H1 (cell line): Measurements from ENCODE around the gene DAZAP1. TPM values are rescaled to one million over a fixed set of nuclear protein-coding genes. Genes with fewer than 3 reads are reported as not detected.

Experiments used
- CTCF ChIA-PET: fragments of 300-600 bp; sonication (Branson Sonifier 250); formaldehyde crosslinking; loops from one replicate; lab custom pipeline; 2021; ENCODE audit not compliant: partially characterized antibody; lab: Charles Lee
- POLR2A ChIA-PET: fragments of 300-600 bp; sonication (Branson Sonifier 250); formaldehyde crosslinking; loops from one replicate; lab custom pipeline; 2021; ENCODE audit warnings: inconsistent platforms; ENCODE audit not compliant: partially characterized antibody; lab: Charles Lee
- DNase-seq, 2 experiments: peaks; one replicate each; pipeline versions ENCODE4 v3.0.0 to v3.0.0-alpha.2; 2010 to 2022; ENCODE audit warnings: low spot score in 2 of 2, low read depth in 1 of 2, mixed read lengths in 1 of 2
- FAIRE-seq: peaks from 2 replicates; lab custom pipeline; 2011; peaks lifted over from hg19 to GRCh38; lab: Jason Lieb, UNC
- H2AFZ ChIP-seq: 2 replicates; pipeline ENCODE4 v1.8.1; 2012; ENCODE audit warnings: low read length, inconsistent platforms
- H2AK5ac ChIP-seq: 2 replicates; pipeline ENCODE4 v1.6.1; 2013; ENCODE audit warnings: low read depth, low read length
- H2BK120ac ChIP-seq: replicated peaks from 2 replicates; pipeline ENCODE3; 2013; ENCODE audit warnings: low read depth, low read length, inconsistent platforms
- H2BK12ac ChIP-seq: 2 replicates; pipeline ENCODE4 v1.6.1; 2013; ENCODE audit warnings: low read depth, low read length
- H2BK15ac ChIP-seq: 2 replicates; pipeline ENCODE4 v1.6.1; 2013; ENCODE audit warnings: low read length
- H2BK20ac ChIP-seq: 2 replicates; pipeline ENCODE4 v1.6.1; 2013; ENCODE audit warnings: low read length
- H2BK5ac ChIP-seq: 2 replicates; pipeline ENCODE4 v1.6.1; 2013; ENCODE audit warnings: low read depth, low read length
- H3K14ac ChIP-seq: 2 replicates; pipeline ENCODE4 v1.6.1; 2013; ENCODE audit warnings: inconsistent platforms; ENCODE audit not compliant: insufficient read length
- H3K18ac ChIP-seq: 2 replicates; pipeline ENCODE4 v1.6.1; 2013; ENCODE audit warnings: low read length; ENCODE audit errors: extremely low read depth
- H3K23ac ChIP-seq: 2 replicates; pipeline ENCODE4 v1.6.1; 2013; ENCODE audit warnings: inconsistent platforms; ENCODE audit not compliant: insufficient read length
- H3K23me2 ChIP-seq: 2 replicates; pipeline ENCODE4 v1.6.1; 2013; ENCODE audit warnings: low read depth, low read length
- H3K27ac ChIP-seq: 2 replicates; pipeline ENCODE4 v1.6.1; 2011; ENCODE audit warnings: low read depth, low read length, inconsistent platforms
- H3K27me3 ChIP-seq, 4 experiments: replicated peaks in 1 of 4; 1 replicate in 1 of 4; 2 replicates in 3 of 4; pipeline versions ENCODE4 v1.6.1 to v1.8.1; 2011 to 2013; ENCODE audit warnings: low read length in 3 of 4, mild to moderate bottlenecking in 3 of 4, inconsistent platforms in 2 of 4, mixed read lengths in 2 of 4, moderate library complexity in 1 of 4; ENCODE audit not compliant: control insufficient read depth in 3 of 4, insufficient read depth in 3 of 4; ENCODE audit errors: extremely low read depth in 1 of 4
- H3K36me3 ChIP-seq, 4 experiments: 2 replicates each; pipeline versions ENCODE4 v1.6.1 to v1.8.1; 2011 to 2013; ENCODE audit warnings: mild to moderate bottlenecking in 4 of 4, low read length in 3 of 4, moderate library complexity in 2 of 4, control low read depth in 1 of 4, inconsistent platforms in 1 of 4; ENCODE audit not compliant: insufficient read depth in 4 of 4, control insufficient read depth in 2 of 4
- H3K4ac ChIP-seq: replicated peaks from 2 replicates; pipeline ENCODE3; 2013; ENCODE audit warnings: low read length, low read depth, mixed read lengths, inconsistent platforms; ENCODE audit not compliant: insufficient read length
- H3K4me1 ChIP-seq, 4 experiments: replicated peaks in 1 of 4; 1 replicate in 1 of 4; 2 replicates in 3 of 4; pipeline versions ENCODE4 v1.6.1 to v1.8.1; 2011 to 2013; ENCODE audit warnings: low read length in 3 of 4, inconsistent platforms in 2 of 4, mixed read lengths in 1 of 4; ENCODE audit not compliant: insufficient read depth in 4 of 4, control insufficient read depth in 3 of 4
- H3K4me2 ChIP-seq, 2 experiments: 2 replicates each; pipeline versions ENCODE4 v1.6.1 to v1.8.1; 2011 to 2013; ENCODE audit warnings: low read depth in 2 of 2, low read length in 2 of 2, control low read depth in 1 of 2, inconsistent platforms in 1 of 2, mild to moderate bottlenecking in 1 of 2; ENCODE audit not compliant: insufficient read depth in 1 of 2
- H3K4me3 ChIP-seq, 4 experiments: fragments of 200-600, 300-600 bp in 1 of 4; sonication (generic), shearing (Covaris generic), sonication (Bioruptor Twin) in 1 of 4; 2 replicates each; pipeline versions ENCODE4 v1.5.1 to v1.8.1; 2011 to 2016; ENCODE audit warnings: low read length in 4 of 4, low read depth in 3 of 4, control low read depth in 2 of 4, inconsistent platforms in 2 of 4, mild to moderate bottlenecking in 2 of 4, mixed read lengths in 1 of 4, moderate library complexity in 1 of 4; ENCODE audit not compliant: insufficient read depth in 2 of 4; ENCODE audit errors: extremely low read depth in 1 of 4
- H3K56ac ChIP-seq: replicated peaks from 2 replicates; pipeline ENCODE3; 2013; ENCODE audit warnings: low read depth, mild to moderate bottlenecking, mixed read lengths, low read length, inconsistent platforms; ENCODE audit not compliant: insufficient read length
- H3K79me1 ChIP-seq: 2 replicates; pipeline ENCODE4 v1.6.1; 2013; ENCODE audit warnings: low read depth, low read length, control low read depth
- H3K79me2 ChIP-seq, 2 experiments: 2 replicates each; pipeline versions ENCODE4 v1.6.1 to v1.8.1; 2012 to 2013; ENCODE audit warnings: low read length in 2 of 2, mild to moderate bottlenecking in 2 of 2, inconsistent platforms in 1 of 2; ENCODE audit not compliant: insufficient read depth in 2 of 2, control insufficient read depth in 1 of 2
- H3K9ac ChIP-seq, 4 experiments: replicated peaks in 1 of 4; 1 replicate in 1 of 4; 2 replicates in 3 of 4; pipeline versions ENCODE4 v1.6.1 to v1.8.1; 2011 to 2013; ENCODE audit warnings: low read depth in 3 of 4, low read length in 3 of 4, control low read depth in 2 of 4, mild to moderate bottlenecking in 2 of 4, moderate library complexity in 2 of 4, inconsistent platforms in 1 of 4; ENCODE audit errors: extremely low read depth in 1 of 4
- H3K9me3 ChIP-seq, 2 experiments: 2 replicates each; pipeline versions ENCODE4 v1.6.1 to v1.8.1; 2012 to 2013; ENCODE audit warnings: mild to moderate bottlenecking in 2 of 2, moderate library complexity in 2 of 2, control low read depth in 1 of 2, inconsistent platforms in 1 of 2, low read depth in 1 of 2, low read length in 1 of 2, mixed read lengths in 1 of 2; ENCODE audit not compliant: insufficient read depth in 2 of 2
- H4K20me1 ChIP-seq, 2 experiments: replicated peaks in 1 of 2; 2 replicates each; pipeline versions ENCODE3 to v1.8.1; 2011 to 2013; ENCODE audit warnings: inconsistent platforms in 2 of 2, low read length in 2 of 2, mild to moderate bottlenecking in 1 of 2; ENCODE audit not compliant: insufficient read depth in 2 of 2, control insufficient read depth in 1 of 2
- H4K5ac ChIP-seq: 2 replicates; pipeline ENCODE4 v1.6.1; 2013; ENCODE audit warnings: low read length, low read depth, mixed read lengths, inconsistent platforms; ENCODE audit not compliant: insufficient read length
- H4K8ac ChIP-seq: 2 replicates; pipeline ENCODE4 v1.8.0; 2013; ENCODE audit warnings: mild to moderate bottlenecking, moderate library complexity, low read length, inconsistent platforms; ENCODE audit not compliant: insufficient read depth; ENCODE audit errors: extremely low read depth
- H4K91ac ChIP-seq: replicated peaks from 2 replicates; pipeline ENCODE3; 2013; ENCODE audit warnings: low read length, mixed read lengths, inconsistent platforms; ENCODE audit not compliant: insufficient read length
- CHD2 ChIP-seq: IDR thresholded peaks from 2 replicates; pipeline ENCODE4 v1.6.1; 2012; ENCODE audit warnings: low read length, improper control_type of control experiment
- EGR1 ChIP-seq: IDR thresholded peaks from 2 replicates; pipeline ENCODE4 v1.6.1; 2011; ENCODE audit warnings: low read depth, low read length, borderline replicate concordance
- KDM4A ChIP-seq: IDR thresholded peaks from one replicate; pipeline ENCODE4 v1.7.1; 2012; ENCODE audit warnings: low read depth, mild to moderate bottlenecking, moderate library complexity, low read length, inconsistent platforms; ENCODE audit not compliant: severe bottlenecking
- NRF1 ChIP-seq: IDR thresholded peaks from 2 replicates; pipeline ENCODE4 v1.6.1; 2011; ENCODE audit warnings: mild to moderate bottlenecking, low read depth, low read length, improper control_type of control experiment
- POLR2AphosphoS5 ChIP-seq: IDR thresholded peaks from 2 replicates; pipeline ENCODE4 v1.6.1; 2011; ENCODE audit warnings: low read depth, low read length
- WGBS, 2 experiments: shearing (Covaris generic) in 1 of 2; methylation state at CpG; one replicate each; pipeline versions ENCODE4 v1.1.6 to v1.1.7; 2013 to 2015; ENCODE audit warnings: low lambda C conversion rate in 2 of 2, mixed read lengths in 2 of 2, inconsistent platforms in 1 of 2, low coverage in 1 of 2, missing lambda C conversion rate in 1 of 2; ENCODE audit not compliant: insufficient replicate concordance in 2 of 2, insufficient coverage in 1 of 2, insufficient read length in 1 of 2; ENCODE audit errors: extremely low coverage in 1 of 2, missing lambda C conversion rate in 1 of 2; 5-methylcytosine and 5-hydroxymethylcytosine counted together
- polyA plus RNA-seq, 7 experiments: library from polyadenylated mRNA; depleted of rRNA in 3 of 7; stranded (reverse) in 5 of 7; unstranded in 2 of 7; fragments of >200 nt in 5 of 7; fragments of 200-250 nt in 2 of 7; gene quantifications; 1 replicate in 5 of 7; 2 replicates in 1 of 7; 4 replicates in 1 of 7; pipeline versions ENCODE4 v1.2.1 to v1.2.3, GENCODE V29; 2011 to 2013; ENCODE audit warnings: missing spikeins in 2 of 7, mixed read lengths in 2 of 7
- total RNA-seq: library from RNA; stranded (reverse); fragmentation: NEBNext Ultra II Directional; extraction: Animal tissue kit (Norgen Biotek cat#: 25700); gene quantifications from 2 replicates; pipeline ENCODE4 v1.2.1, GENCODE V29; 2021

DAZAP1 gene
- total and polyA plus RNA-seq, 2 of the 8 experiments (the other 6 are each of a cell fraction or from before 2014, with no cell fraction given), result 79.6 to 341 TPM

DNA sequence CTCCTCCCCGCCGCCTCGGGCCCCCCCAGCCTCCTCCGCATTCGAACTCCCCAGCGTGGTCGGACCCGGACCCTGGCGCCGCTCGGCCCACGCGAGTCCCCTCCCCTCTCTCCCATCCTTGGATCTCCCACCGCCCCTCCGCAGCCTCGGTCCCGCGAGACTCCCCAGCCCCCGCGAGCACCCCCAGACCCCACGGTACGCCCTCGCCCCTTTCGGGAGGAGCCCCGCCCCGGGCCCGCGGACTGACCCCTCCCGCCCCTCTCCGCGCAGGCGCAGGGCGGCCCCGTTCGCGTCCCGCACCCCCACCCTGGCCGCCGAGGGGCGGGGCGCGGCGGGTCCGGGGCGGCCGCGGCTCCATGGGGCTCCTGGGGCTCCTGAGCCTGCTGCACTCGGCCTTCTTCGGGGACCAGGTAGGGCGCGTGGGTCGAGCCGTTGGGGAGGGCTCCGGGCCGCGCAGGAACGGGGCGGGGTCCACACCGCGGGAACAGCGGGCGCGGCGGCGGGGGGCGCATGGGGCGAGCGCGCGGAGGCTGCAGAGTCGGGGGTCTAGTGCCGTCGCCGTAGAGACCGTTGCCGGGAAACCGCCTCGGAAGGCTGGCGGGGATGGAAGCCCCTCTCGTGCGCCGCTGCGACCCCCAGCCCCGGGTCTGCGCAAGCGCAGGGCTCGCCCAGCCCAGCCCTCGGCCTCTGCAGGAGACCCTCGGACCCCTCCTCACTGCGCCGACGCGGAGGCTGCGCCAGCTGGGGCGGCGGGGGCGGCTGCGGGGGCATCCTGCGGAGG is 38.7 kb downstream of the DAZAP1 start:
- no peak overlapping the region for H3K23ac ChIP-seq
- DNase-seq, result peak in 1 of 2 experiments; percentile 77
- FAIRE-seq, result no peak
- peaks cover 33 to 49% (median 46%) of the 10 kb centered on the region in 4 experiments for H3K27me3 ChIP-seq
- peaks cover 4% of the 10 kb centered on the region; the same call in 1 of the 2 replicates for H3K23me2 ChIP-seq
- H3K36me3 ChIP-seq, result peaks cover 11 to 16% (median 14%) of the 10 kb centered on the region in 4 experiments
- peak; percentile 36; the same call in 1 of the 2 replicates for TF ChIP-seq NRF1
- no peak for TF ChIP-seq CHD2
- no peak for TF ChIP-seq POLR2AphosphoS5
- TF ChIP-seq EGR1, result no peak
- peak; percentile 49 for TF ChIP-seq KDM4A
- TF ChIP-seq, all 59 proteins: peak for 2
- Histone ChIP-seq H3K4me2 (peak overlapping the region; percentile 11 to 69), H3K9me3 (no peaks in the 10 kb centered on the region), H2BK20ac (no peak overlapping the region), H2AK5ac (no peak overlapping the region), H3K14ac (no peak overlapping the region), H2BK12ac (no peak overlapping the region), H3K79me1 (no peaks in the 10 kb centered on the region), H3K79me2 (no peaks in the 10 kb centered on the region), H2BK15ac (no peak overlapping the region), H3K27ac (no peak overlapping the region), H4K91ac (no peak overlapping the region), H3K18ac (no peak overlapping the region), H2AFZ (no peak overlapping the region), H2BK120ac (no peak overlapping the region), H3K4me1 (peaks cover 0 to 24% (median 10%) of the 10 kb centered on the region in 4 experiments; a peak in 6 of 7 replicates), H4K5ac (no peak overlapping the region), H3K4me3 (peak overlapping the region; percentile 23 to 68 (median 38); a peak in 6 of 8 replicates), H3K4ac (no peak overlapping the region), H3K56ac (no peak overlapping the region), H4K20me1 (peaks cover 16 to 18% of the 10 kb centered on the region in 2 experiments), H4K8ac (no peak overlapping the region), H3K9ac (no peak overlapping the region), H2BK5ac (no peak overlapping the region)
- ChIA-PET POLR2A (interaction anchor here (1.0 to 7.6 kb wide), 9 partner anchors 8 to 177 kb away, joined by 3 to 109 read pairs (median 5); partner anchors contain the start of genes APC2 and CIRBP), CTCF (interaction anchor here (1.0 to 5.6 kb wide), 8 partner anchors 9 to 43 kb away, joined by 4 to 54 read pairs (median 6); no protein-coding TSS in a partner anchor)
- 7% methylated on average over 25 of the region's 99 CpGs; no CpG with 5 or more reads in 1 of the 2 experiments for WGBS, 2 experiments
